Mammary epithelial cell (primary cell): ENCODE results near the gene ARL9.

Source experiments
- CTCF ChIP-seq, 2 donors: IDR thresholded peaks in 1 of 2; conservative IDR thresholded peaks in 1 of 2; 2 replicates each; pipeline ENCODE4 v1.5.1; 2011 to 2012; ENCODE audit warnings: inconsistent platforms in 2 of 2, low read length in 2 of 2, mild to moderate bottlenecking in 2 of 2, control low read depth in 1 of 2, low read depth in 1 of 2; ENCODE audit not compliant: insufficient read depth in 1 of 2; ENCODE audit errors: extremely low read depth in 1 of 2
- EZH2 ChIP-seq: IDR thresholded peaks from 2 replicates; pipeline ENCODE4 v1.6.1; 2012; ENCODE audit warnings: low read length, inconsistent platforms, borderline replicate concordance

GRCh38 chr4:56511098-56511497 is 5.5 kb downstream of the ARL9 start:
- TF ChIP-seq CTCF (conservative IDR thresholded peaks at IDR 0.05 in 1 of 2, IDR thresholded peaks at IDR 0.05 in 1 of 2; ENCODE audit: extremely low read depth in 1 of 2, insufficient read depth in 1 of 2, low read depth in 1 of 2, low read length in 2 of 2) (no peak), EZH2 (no peak)
